ENCODE results near the gene LRRC27.

- TF ChIP-seq, protein P1, sequence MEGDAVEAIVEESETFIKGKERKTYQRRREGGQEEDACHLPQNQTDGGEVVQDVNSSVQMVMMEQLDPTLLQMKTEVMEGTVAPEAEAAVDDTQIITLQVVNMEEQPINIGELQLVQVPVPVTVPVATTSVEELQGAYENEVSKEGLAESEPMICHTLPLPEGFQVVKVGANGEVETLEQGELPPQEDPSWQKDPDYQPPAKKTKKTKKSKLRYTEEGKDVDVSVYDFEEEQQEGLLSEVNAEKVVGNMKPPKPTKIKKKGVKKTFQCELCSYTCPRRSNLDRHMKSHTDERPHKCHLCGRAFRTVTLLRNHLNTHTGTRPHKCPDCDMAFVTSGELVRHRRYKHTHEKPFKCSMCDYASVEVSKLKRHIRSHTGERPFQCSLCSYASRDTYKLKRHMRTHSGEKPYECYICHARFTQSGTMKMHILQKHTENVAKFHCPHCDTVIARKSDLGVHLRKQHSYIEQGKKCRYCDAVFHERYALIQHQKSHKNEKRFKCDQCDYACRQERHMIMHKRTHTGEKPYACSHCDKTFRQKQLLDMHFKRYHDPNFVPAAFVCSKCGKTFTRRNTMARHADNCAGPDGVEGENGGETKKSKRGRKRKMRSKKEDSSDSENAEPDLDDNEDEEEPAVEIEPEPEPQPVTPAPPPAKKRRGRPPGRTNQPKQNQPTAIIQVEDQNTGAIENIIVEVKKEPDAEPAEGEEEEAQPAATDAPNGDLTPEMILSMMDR (IDR thresholded peaks at IDR 0.05) = no peak
- no peak for TF ChIP-seq POLR2A (IDR thresholded peaks at IDR 0.05)
Measured at GRCh38 chr10:132402781-132403241, 70.8 kb downstream of the LRRC27 start.

Data from prostate gland (tissue), 2 donors.